Rectal smooth muscle tissue (tissue), 1 donor: ENCODE measurements around the gene IL37.

Source experiments
- H3K27ac ChIP-seq: one replicate; pipeline ENCODE4 v1.7.0; 2013; ENCODE audit warnings: low read depth, low read length, inconsistent platforms
- H3K27me3 ChIP-seq: one replicate; pipeline ENCODE4 v1.7.0; 2013; ENCODE audit warnings: low read length; ENCODE audit not compliant: control insufficient read depth, insufficient read depth
- H3K36me3 ChIP-seq: one replicate; pipeline ENCODE4 v1.7.0; 2013; ENCODE audit warnings: low read length; ENCODE audit not compliant: control insufficient read depth, insufficient read depth
- H3K4me1 ChIP-seq: one replicate; pipeline ENCODE4 v1.7.0; 2013; ENCODE audit warnings: low read length; ENCODE audit not compliant: control insufficient read depth, insufficient read depth
- H3K4me3 ChIP-seq: one replicate; pipeline ENCODE4 v1.7.0; 2013; ENCODE audit warnings: low read length
- H3K9ac ChIP-seq: one replicate; pipeline ENCODE4 v1.7.0; 2013; ENCODE audit warnings: low read length

IL37 gene

GRCh38 chr2:112959109-112959812, 48.3 kb downstream of the IL37 start:
- Histone ChIP-seq H3K27me3 (no peaks in the 10 kb centered on the region), H3K4me3 (no peak overlapping the region), H3K9ac (no peak overlapping the region), H3K27ac (no peak overlapping the region), H3K36me3 (no peaks in the 10 kb centered on the region), H3K4me1 (no peaks in the 10 kb centered on the region)

- Histone ChIP-seq H3K36me3 (no peaks in the 10 kb centered on the region), H3K4me1 (no peaks in the 10 kb centered on the region), H3K27me3 (no peaks in the 10 kb centered on the region), H3K27ac (no peak overlapping the region), H3K4me3 (no peak overlapping the region), H3K9ac (no peak overlapping the region)
Observed at GRCh38 chr2:112960230-112960825, 49.4 kb downstream of the IL37 start.

- H3K4me1 ChIP-seq = no peaks in the 10 kb centered on the region
- H3K4me3 ChIP-seq = no peak overlapping the region
- no peak overlapping the region for H3K27ac ChIP-seq
- no peaks in the 10 kb centered on the region for H3K36me3 ChIP-seq
- H3K27me3 ChIP-seq = no peaks in the 10 kb centered on the region
- H3K9ac ChIP-seq = no peak overlapping the region
Observed at GRCh38 chr2:112962308-112963175, 51.6 kb downstream of the IL37 start.

- Histone ChIP-seq H3K27ac (no peak overlapping the region), H3K4me3 (no peak overlapping the region), H3K4me1 (no peaks in the 10 kb centered on the region), H3K36me3 (no peaks in the 10 kb centered on the region), H3K9ac (no peak overlapping the region), H3K27me3 (no peaks in the 10 kb centered on the region)
Observed at GRCh38 chr2:112967023-112967422, 56.1 kb downstream of the IL37 start.
